Endothelial cell of coronary artery (primary cell): ENCODE results near the gene CYTL1. TPM values are rescaled to one million over a fixed set of nuclear protein-coding genes. Genes with fewer than 3 reads are reported as not detected.

ENCODE experiments used
- total RNA-seq: library from RNA; depleted of rRNA; stranded (reverse); fragments of >200 nt; gene quantifications from 2 replicates; pipeline ENCODE4 v1.2.3, GENCODE V29; 2014

CYTL1 gene
- total RNA-seq = 30.6 and 109 TPM in 2 replicates

GRCh38 chr4:5019274-5019673 lies at the start of gene CYTL1:
Gene CYTL1, minus strand, starts transcription at chr4:5019458. Its CDS starts 13 bp downstream, at chr4:5019445.

GRCh38 chr4:5051278-5052203 lies 32.3 kb upstream of the CYTL1 start, which contains the start of gene STK32B:
Gene STK32B, plus strand, starts transcription at chr4:5051480.

Other genes with a start within 250 kb of the CYTL1 start
- gene MSX1, start 159.8 kb downstream of the CYTL1 start, total RNA-seq = 3.5 and 3.6 TPM in 2 replicates
- 9.8 and 17.7 TPM in 2 replicates for gene STK32B, start 32.0 kb upstream of the CYTL1 start, total RNA-seq